Natural killer cell treated with Interleukin-12 subunit alpha and Interleukin-12 subunit beta and Interleukin-15 and Interleukin-18, amount 100 ng/mL, for 72 hours (primary cell): Measurements from ENCODE around the gene GID4. TPM values are rescaled to one million over a fixed set of nuclear protein-coding genes. Genes with fewer than 3 reads are reported as not detected.

Source experiments
- ATAC-seq, 2 donors: fragments of 150-1000 bp; cut with Tn5 transposase in 1 of 2; sonication (Bioruptor Pico), chemical (Tn5 transposase) in 1 of 2; 2 replicates each; pipeline ENCODE4 v1.10.0; 2021
- DNase-seq: peaks from one replicate; pipeline ENCODE4 v3.0.0; 2022; ENCODE audit warnings: low spot score
- H3K27ac Mint-ChIP-seq, 2 donors: 1 replicate in 1 of 2; 2 replicates in 1 of 2; pipeline ENCODE4 v1.8.0; 2022; ENCODE audit warnings: mixed read lengths in 2 of 2, mild to moderate bottlenecking in 1 of 2, moderate library complexity in 1 of 2
- H3K27me3 Mint-ChIP-seq, 2 donors: 1 replicate in 1 of 2; 2 replicates in 1 of 2; pipeline ENCODE4 v1.8.0; 2022; ENCODE audit warnings: mixed read lengths in 2 of 2
- H3K36me3 Mint-ChIP-seq: one replicate; pipeline ENCODE4 v1.8.0; 2022; ENCODE audit warnings: mixed read lengths
- H3K4me1 Mint-ChIP-seq, 2 donors: 1 replicate in 1 of 2; 2 replicates in 1 of 2; pipeline ENCODE4 v1.8.0; 2022; ENCODE audit warnings: low read depth in 2 of 2, mixed read lengths in 2 of 2, mild to moderate bottlenecking in 1 of 2
- H3K4me3 Mint-ChIP-seq: one replicate; pipeline ENCODE4 v1.8.0; 2022; ENCODE audit warnings: mixed read lengths
- H3K9me3 Mint-ChIP-seq: 2 replicates; pipeline ENCODE4 v1.8.0; 2022; ENCODE audit warnings: mixed read lengths
- total RNA-seq, 2 donors: library from RNA; stranded (reverse); gene quantifications; one replicate each; pipeline ENCODE4 v1.2.3, GENCODE V29; 2022

GID4 gene
- total RNA-seq, 2 donors from 2014 or later: 7.5 to 9.0 TPM

GRCh38 chr17:18006495-18007239 is 32.5 kb upstream of the GID4 start:
- no peak overlapping the region for H3K27ac Mint-ChIP-seq
- H3K9me3 Mint-ChIP-seq: no peaks in the 10 kb centered on the region
- no peaks in the 10 kb centered on the region for H3K27me3 Mint-ChIP-seq
- peaks cover 0 to 3% of the 10 kb centered on the region in 2 donors for H3K4me1 Mint-ChIP-seq
- ATAC-seq (no peak), DNase-seq (no peak)
- no peak overlapping the region for H3K4me3 Mint-ChIP-seq
- peaks cover 4% of the 10 kb centered on the region for H3K36me3 Mint-ChIP-seq

- no peak for DNase-seq
- Mint-ChIP-seq H3K4me1 (peaks cover 0 to 3% of the 10 kb centered on the region in 2 donors), H3K27me3 (no peaks in the 10 kb centered on the region), H3K27ac (no peak overlapping the region), H3K9me3 (no peaks in the 10 kb centered on the region), H3K4me3 (no peak overlapping the region), H3K36me3 (peaks cover 4% of the 10 kb centered on the region)
- ATAC-seq: no peak
These were observed 30.5 kb upstream of the GID4 start for GRCh38 chr17:18008496-18009268.

GRCh38 chr17:18009609-18010420 is 29.4 kb upstream of the GID4 start:
- DNase-seq: no peak
- Mint-ChIP-seq H3K27me3 (no peaks in the 10 kb centered on the region), H3K4me3 (no peak overlapping the region), H3K36me3 (peaks cover 4% of the 10 kb centered on the region), H3K9me3 (no peaks in the 10 kb centered on the region), H3K27ac (no peak overlapping the region), H3K4me1 (peaks cover 0 to 3% of the 10 kb centered on the region in 2 donors)
- ATAC-seq: no peak

GRCh38 chr17:18011286-18011685 is 27.9 kb upstream of the GID4 start:
- Mint-ChIP-seq H3K4me3 (no peak overlapping the region), H3K9me3 (no peaks in the 10 kb centered on the region), H3K27ac (no peak overlapping the region), H3K36me3 (peaks cover 4% of the 10 kb centered on the region), H3K27me3 (no peaks in the 10 kb centered on the region), H3K4me1 (peaks cover 0 to 3% of the 10 kb centered on the region in 2 donors)
- DNase-seq (no peak), ATAC-seq (no peak)

GRCh38 chr17:18014006-18014405 is 25.2 kb upstream of the GID4 start:
- no peak overlapping the region for H3K4me3 Mint-ChIP-seq

DNA sequence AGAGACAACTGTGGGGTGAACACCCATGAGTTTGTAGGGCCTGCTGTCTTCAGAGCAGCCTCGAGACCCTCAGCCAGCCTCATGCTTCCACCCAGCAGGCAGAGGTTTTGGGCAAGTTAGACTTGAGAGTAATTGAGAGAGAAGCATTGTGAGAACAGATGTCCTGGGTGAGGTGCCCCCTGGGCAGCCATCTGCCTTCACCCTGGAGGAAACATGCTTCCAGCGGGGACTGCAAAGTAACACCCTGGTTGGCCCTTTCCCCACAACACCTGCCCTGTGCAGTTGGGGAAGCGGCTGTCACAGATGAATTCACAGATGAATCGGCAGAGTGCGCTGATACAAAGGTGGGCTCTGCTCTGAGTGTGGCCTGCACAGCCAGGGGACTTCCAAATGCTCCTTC is 23.6 kb upstream of the GID4 start:
- Mint-ChIP-seq H3K27ac (no peak overlapping the region), H3K4me3 (no peak overlapping the region), H3K4me1 (no peaks in the 10 kb centered on the region), H3K36me3 (no peaks in the 10 kb centered on the region), H3K27me3 (no peaks in the 10 kb centered on the region), H3K9me3 (no peaks in the 10 kb centered on the region)
- DNase-seq: no peak
- ATAC-seq: no peak

More at GRCh38 chr17:18014006-18014405, 25.2 kb upstream of the GID4 start:
- no peak for DNase-seq
- Mint-ChIP-seq H3K36me3 (no peaks in the 10 kb centered on the region), H3K4me1 (no peaks in the 10 kb centered on the region), H3K27me3 (no peaks in the 10 kb centered on the region), H3K27ac (no peak overlapping the region), H3K9me3 (no peaks in the 10 kb centered on the region)
- no peak for ATAC-seq

GRCh38 chr17:18016426-18016825 is 22.8 kb upstream of the GID4 start:
- ATAC-seq: no peak
- Mint-ChIP-seq H3K4me1 (no peaks in the 10 kb centered on the region), H3K9me3 (no peaks in the 10 kb centered on the region), H3K27me3 (no peaks in the 10 kb centered on the region), H3K36me3 (no peaks in the 10 kb centered on the region), H3K27ac (no peak overlapping the region), H3K4me3 (no peak overlapping the region)
- DNase-seq: no peak

- ATAC-seq (no peak), DNase-seq (no peak)
- no peak overlapping the region for H3K4me3 Mint-ChIP-seq
- no peaks in the 10 kb centered on the region for H3K4me1 Mint-ChIP-seq
- no peak overlapping the region for H3K27ac Mint-ChIP-seq
- no peaks in the 10 kb centered on the region for H3K36me3 Mint-ChIP-seq
- H3K9me3 Mint-ChIP-seq: no peaks in the 10 kb centered on the region
- H3K27me3 Mint-ChIP-seq: no peaks in the 10 kb centered on the region
These were observed 21.2 kb upstream of the GID4 start for GRCh38 chr17:18017958-18018357.

- Mint-ChIP-seq H3K27me3 (no peaks in the 10 kb centered on the region), H3K4me1 (no peaks in the 10 kb centered on the region), H3K4me3 (no peak overlapping the region), H3K27ac (no peak overlapping the region), H3K36me3 (no peaks in the 10 kb centered on the region), H3K9me3 (no peaks in the 10 kb centered on the region)
- ATAC-seq: peak in 1 of 2 donors; percentile 22
- no peak for DNase-seq
These were observed 20.7 kb upstream of the GID4 start for GRCh38 chr17:18018411-18018921.

DNA sequence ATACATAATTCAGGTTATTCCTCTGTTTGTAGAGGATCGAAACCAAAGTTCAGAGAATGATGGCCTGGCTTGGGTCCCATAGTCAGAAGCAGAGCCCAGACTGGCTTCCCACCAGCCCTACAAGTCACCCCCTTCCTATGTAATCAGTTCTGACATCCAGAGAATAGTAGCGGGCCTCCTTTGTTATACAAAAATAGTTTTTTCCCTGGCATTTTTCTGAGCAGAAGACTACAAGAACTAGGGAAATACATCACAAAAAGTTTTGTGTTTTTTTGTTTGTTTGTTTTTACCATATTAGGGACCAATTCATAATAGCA is 19.4 kb upstream of the GID4 start:
- Mint-ChIP-seq H3K4me3 (no peak overlapping the region), H3K9me3 (no peaks in the 10 kb centered on the region), H3K36me3 (no peaks in the 10 kb centered on the region), H3K27ac (no peak overlapping the region), H3K4me1 (peaks cover 0 to under 1% of the 10 kb centered on the region in 2 donors), H3K27me3 (no peaks in the 10 kb centered on the region)
- DNase-seq: no peak
- ATAC-seq: no peak

GRCh38 chr17:18020971-18021370 is 18.2 kb upstream of the GID4 start:
- no peaks in the 10 kb centered on the region for H3K27me3 Mint-ChIP-seq
- H3K4me1 Mint-ChIP-seq: peaks cover 10 to 12% of the 10 kb centered on the region in 2 donors
- no peak for ATAC-seq
- no peak overlapping the region for H3K4me3 Mint-ChIP-seq
- no peak for DNase-seq
- no peaks in the 10 kb centered on the region for H3K36me3 Mint-ChIP-seq
- H3K9me3 Mint-ChIP-seq: no peaks in the 10 kb centered on the region
- H3K27ac Mint-ChIP-seq: no peak overlapping the region

- Mint-ChIP-seq H3K27me3 (no peaks in the 10 kb centered on the region), H3K36me3 (no peaks in the 10 kb centered on the region), H3K4me1 (peaks cover 14 to 16% of the 10 kb centered on the region in 2 donors), H3K9me3 (no peaks in the 10 kb centered on the region), H3K27ac (no peak overlapping the region), H3K4me3 (no peak overlapping the region)
- no peak for ATAC-seq
- no peak for DNase-seq
These were observed 17.8 kb upstream of the GID4 start for GRCh38 chr17:18021372-18021771.

- Mint-ChIP-seq H3K27ac (peak overlapping the region; percentile 77 to 87), H3K4me3 (peak overlapping the region; percentile 52), H3K9me3 (no peaks in the 10 kb centered on the region), H3K36me3 (no peaks in the 10 kb centered on the region), H3K27me3 (no peaks in the 10 kb centered on the region), H3K4me1 (peaks cover 18 to 26% of the 10 kb centered on the region in 2 donors)
- ATAC-seq (peak; percentile 93), DNase-seq (no peak)
These were observed 13.8 kb upstream of the GID4 start for GRCh38 chr17:18025241-18025944.
